ENCODE measurements around the gene ZHX3. TPM values are rescaled to one million over a fixed set of nuclear protein-coding genes. Genes with fewer than 3 reads are reported as not detected.

The ZHX3 gene
- total RNA-seq, 1 experiment from 2014 or later = 24.6 TPM

- no peak for TF ChIP-seq CTCF (IDR thresholded peaks at IDR 0.05; ENCODE audit: insufficient read depth in 1 of 2, low read depth in 1 of 2, low read length in 1 of 2, severe bottlenecking in 1 of 2, unreplicated experiment in 1 of 2)
- Mint-ChIP-seq H3K4me1 (ENCODE audit: low read depth, unreplicated experiment) (peaks cover 23% of the 10 kb centered on the region), H3K4me3 (ENCODE audit: unreplicated experiment) (peak overlapping the region; percentile 5), H3K36me3 (ENCODE audit: insufficient read depth, unreplicated experiment) (peaks cover 36% of the 10 kb centered on the region), H3K9me3 (ENCODE audit: unreplicated experiment) (no peaks in the 10 kb centered on the region), H3K27ac (ENCODE audit: unreplicated experiment) (peak overlapping the region; percentile 68), H3K27me3 (ENCODE audit: insufficient read depth, unreplicated experiment) (no peaks in the 10 kb centered on the region)
- intact Hi-C loops (cut with micrococcal nuclease; ENCODE audit: unreplicated experiment) = no loop called here
- CTCF ChIA-PET = interaction anchor here (0.8 to 5.5 kb wide), 7 partner anchors 11 to 183 kb away, joined by 3 to 29 read pairs (median 5); partner anchors contain the start of gene LPIN3
- no TSS peak for BruUV-seq (replicated peaks)
- DNase-seq = no peak
- Histone ChIP-seq H3K36me3 (ENCODE audit: control insufficient read depth, insufficient read depth, low read length) (peaks cover 12% of the 10 kb centered on the region), H3K4me1 (peaks cover 22% of the 10 kb centered on the region; the same call in 1 of the 2 replicates), H3K9me3 (no peaks in the 10 kb centered on the region), H3K27me3 (replicated peaks; ENCODE audit: control insufficient read depth, insufficient read depth, low read length) (no peaks in the 10 kb centered on the region), H3K4me3 (ENCODE audit: low read depth, low read length) (no peak overlapping the region)
- POLR2A ChIA-PET = no interaction called here
Observed at GRCh38 chr20:41158082-41158625, 159.4 kb downstream of the ZHX3 start.

- Mint-ChIP-seq H3K9me3 (ENCODE audit: unreplicated experiment) (no peaks in the 10 kb centered on the region), H3K4me1 (ENCODE audit: low read depth, unreplicated experiment) (peaks cover 30% of the 10 kb centered on the region), H3K27ac (ENCODE audit: unreplicated experiment) (no peak overlapping the region), H3K27me3 (ENCODE audit: insufficient read depth, unreplicated experiment) (no peaks in the 10 kb centered on the region), H3K36me3 (ENCODE audit: insufficient read depth, unreplicated experiment) (peaks cover 25% of the 10 kb centered on the region), H3K4me3 (ENCODE audit: unreplicated experiment) (no peak overlapping the region)
- ChIA-PET CTCF (interaction anchor here (1.1 to 5.5 kb wide), 3 partner anchors 16 to 20 kb away, joined by 4 to 29 read pairs (median 5); no protein-coding TSS in a partner anchor), POLR2A (no interaction called here)
- no TSS peak for BruUV-seq (replicated peaks)
- DNase-seq = no peak
- Histone ChIP-seq H3K4me1 (peaks cover 22% of the 10 kb centered on the region; the same call in 1 of the 2 replicates), H3K36me3 (ENCODE audit: control insufficient read depth, insufficient read depth, low read length) (peaks cover 6% of the 10 kb centered on the region), H3K4me3 (ENCODE audit: low read depth, low read length) (no peak overlapping the region), H3K27me3 (replicated peaks; ENCODE audit: control insufficient read depth, insufficient read depth, low read length) (no peaks in the 10 kb centered on the region), H3K9me3 (no peaks in the 10 kb centered on the region)
- intact Hi-C loops (cut with micrococcal nuclease; ENCODE audit: unreplicated experiment) = no loop called here
- TF ChIP-seq CTCF (IDR thresholded peaks at IDR 0.05; ENCODE audit: insufficient read depth in 1 of 2, low read depth in 1 of 2, low read length in 1 of 2, severe bottlenecking in 1 of 2, unreplicated experiment in 1 of 2) = no peak
Observed at GRCh38 chr20:41155261-41155660, 162.3 kb downstream of the ZHX3 start.

GRCh38 chr20:41154436-41155176, 162.9 kb downstream of the ZHX3 start:
- CTCF ChIA-PET = interaction anchor here (1.1 to 5.5 kb wide), 3 partner anchors 16 to 19 kb away, joined by 4 to 29 read pairs (median 5); no protein-coding TSS in a partner anchor
- H3K9me3 ChIP-seq = no peaks in the 10 kb centered on the region
- H3K4me1 ChIP-seq = peaks cover 18% of the 10 kb centered on the region
- intact Hi-C loops (cut with micrococcal nuclease; ENCODE audit: unreplicated experiment) = no loop called here
- H3K36me3 ChIP-seq (ENCODE audit: control insufficient read depth, insufficient read depth, low read length) = no peaks in the 10 kb centered on the region; the same call in none of the 2 replicates
- Mint-ChIP-seq H3K4me1 (ENCODE audit: low read depth, unreplicated experiment) (peaks cover 27% of the 10 kb centered on the region), H3K27ac (ENCODE audit: unreplicated experiment) (no peak overlapping the region), H3K4me3 (ENCODE audit: unreplicated experiment) (no peak overlapping the region), H3K27me3 (ENCODE audit: insufficient read depth, unreplicated experiment) (no peaks in the 10 kb centered on the region), H3K9me3 (ENCODE audit: unreplicated experiment) (no peaks in the 10 kb centered on the region), H3K36me3 (ENCODE audit: insufficient read depth, unreplicated experiment) (peaks cover 23% of the 10 kb centered on the region)
- no TSS peak for BruUV-seq (replicated peaks)
- no peak for DNase-seq
- TF ChIP-seq CTCF (IDR thresholded peaks at IDR 0.05; ENCODE audit: insufficient read depth in 1 of 2, low read depth in 1 of 2, low read length in 1 of 2, severe bottlenecking in 1 of 2, unreplicated experiment in 1 of 2) = no peak
- no peaks in the 10 kb centered on the region for H3K27me3 ChIP-seq (replicated peaks; ENCODE audit: control insufficient read depth, insufficient read depth, low read length)
- POLR2A ChIA-PET = no interaction called here
- no peak overlapping the region for H3K4me3 ChIP-seq (ENCODE audit: low read depth, low read length)
